CD4-positive, alpha-beta T cell treated with Interleukin-2 at 100 ng/mL for 4 hours (primary cell): Measurements from ENCODE around the gene PCDHGA7.
"Not testable (repeated sequence)": the region's sequence is repeated elsewhere in the genome, so short reads cannot be mapped to it uniquely, and the experiment has no call there.

Source experiments
- DNase-seq: peaks from one replicate; pipeline ENCODE4 v3.0.0-alpha.2; 2020; ENCODE audit warnings: low spot score

Gene PCDHGA7

DNA sequence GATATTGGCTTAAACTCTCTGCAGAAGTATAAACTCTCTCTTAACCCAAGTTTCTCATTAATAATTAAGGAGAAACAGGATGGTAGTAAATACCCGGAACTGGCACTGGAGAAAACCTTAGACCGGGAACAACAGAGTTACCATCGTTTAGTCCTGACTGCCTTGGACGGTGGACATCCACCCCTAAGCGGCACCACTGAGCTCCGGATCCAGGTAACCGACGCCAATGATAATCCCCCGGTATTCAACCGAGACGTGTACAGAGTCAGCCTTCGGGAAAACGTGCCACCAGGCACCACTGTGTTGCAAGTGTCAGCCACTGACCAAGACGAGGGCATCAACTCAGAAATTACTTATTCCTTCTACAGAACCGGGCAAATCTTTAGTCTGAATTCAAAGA, 16.1 kb downstream of the PCDHGA7 start:
- no peak for DNase-seq

DNA sequence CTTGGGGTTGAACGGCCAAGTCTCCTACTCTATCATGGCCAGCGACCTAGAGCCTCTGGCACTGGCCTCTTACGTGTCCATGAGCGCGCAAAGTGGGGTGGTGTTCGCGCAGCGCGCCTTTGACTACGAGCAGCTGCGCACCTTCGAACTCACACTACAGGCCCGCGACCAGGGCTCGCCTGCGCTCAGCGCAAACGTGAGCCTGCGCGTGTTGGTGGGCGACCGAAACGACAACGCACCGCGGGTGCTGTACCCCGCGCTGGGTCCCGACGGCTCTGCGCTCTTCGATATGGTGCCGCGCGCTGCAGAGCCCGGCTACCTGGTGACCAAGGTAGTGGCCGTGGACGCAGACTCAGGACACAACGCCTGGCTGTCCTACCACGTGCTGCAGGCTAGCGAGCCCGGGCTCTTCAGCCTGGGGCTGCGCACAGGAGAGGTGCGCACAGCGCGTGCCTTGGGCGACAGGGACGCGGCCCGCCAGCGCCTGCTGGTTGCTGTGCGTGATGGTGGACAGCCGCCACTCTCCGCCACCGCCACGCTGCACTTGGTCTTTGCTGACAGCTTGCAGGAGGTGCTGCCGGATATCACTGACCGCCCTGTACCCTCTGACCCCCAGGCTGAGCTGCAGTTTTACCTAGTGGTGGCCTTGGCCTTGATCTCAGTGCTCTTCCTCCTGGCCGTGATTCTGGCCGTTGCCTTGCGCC, 17.2 kb downstream of the PCDHGA7 start:
- no peak for DNase-seq

- DNase-seq: no peak
Measured at GRCh38 chr5:141402553-141403243, 20.2 kb downstream of the PCDHGA7 start, which contains the start of gene PCDHGA9. PCDHGA9 (plus strand) TSS chr5:141402778; CDS start chr5:141402953, 175 bp downstream.

DNA sequence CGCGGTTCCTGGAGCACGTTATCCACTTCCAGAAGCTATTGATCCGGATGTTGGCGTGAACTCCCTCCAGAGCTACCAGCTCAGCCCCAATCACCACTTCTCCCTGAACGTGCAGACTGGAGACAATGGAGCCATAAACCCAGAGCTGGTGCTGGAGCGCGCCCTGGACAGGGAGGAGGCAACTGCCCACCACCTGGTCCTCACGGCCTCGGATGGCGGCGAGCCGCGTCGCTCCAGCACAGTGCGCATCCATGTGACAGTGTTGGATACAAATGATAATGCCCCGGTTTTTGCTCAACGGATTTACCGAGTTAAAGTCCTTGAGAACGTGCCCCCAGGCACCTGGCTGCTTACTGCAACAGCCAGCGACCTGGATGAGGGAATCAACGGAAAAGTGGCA, 20.8 kb downstream of the PCDHGA7 start:
- DNase-seq: no peak

- peak; percentile 34 for DNase-seq
Measured at GRCh38 chr5:141407790-141408505, 25.4 kb downstream of the PCDHGA7 start, which contains the start of gene PCDHGB6. PCDHGB6 (plus strand) TSS chr5:141408021; CDS start chr5:141408203, 182 bp downstream.

DNA sequence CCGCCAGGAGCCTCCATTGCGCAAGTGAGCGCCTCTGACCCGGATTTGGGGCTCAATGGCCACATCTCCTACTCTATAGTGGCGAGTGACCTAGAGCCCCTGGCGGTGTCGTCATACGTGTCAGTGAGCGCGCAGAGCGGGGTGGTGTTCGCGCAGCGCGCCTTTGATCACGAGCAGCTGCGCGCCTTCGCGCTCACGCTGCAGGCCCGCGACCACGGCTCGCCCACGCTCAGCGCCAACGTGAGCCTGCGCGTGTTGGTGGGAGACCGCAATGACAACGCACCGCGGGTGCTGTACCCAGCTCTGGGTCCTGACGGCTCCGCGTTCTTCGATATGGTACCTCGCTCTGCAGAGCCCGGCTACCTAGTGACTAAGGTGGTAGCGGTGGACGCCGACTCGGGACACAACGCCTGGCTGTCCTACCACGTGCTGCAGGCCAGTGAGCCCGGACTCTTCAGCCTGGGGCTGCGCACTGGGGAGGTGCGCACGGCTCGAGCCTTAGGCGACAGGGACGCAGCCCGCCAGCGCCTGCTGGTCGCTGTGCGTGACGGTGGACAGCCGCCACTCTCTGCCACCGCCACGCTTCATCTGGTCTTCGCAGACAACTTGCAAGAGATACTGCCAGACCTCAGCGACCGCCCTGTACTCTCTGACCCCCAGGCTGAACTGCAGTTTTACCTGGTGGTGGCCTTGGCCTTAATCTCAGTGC, 27.2 kb downstream of the PCDHGA7 start:
- DNase-seq: no peak

GRCh38 chr5:141411575-141411974, 29.0 kb downstream of the PCDHGA7 start:
- DNase-seq: peak; percentile 24

DNA sequence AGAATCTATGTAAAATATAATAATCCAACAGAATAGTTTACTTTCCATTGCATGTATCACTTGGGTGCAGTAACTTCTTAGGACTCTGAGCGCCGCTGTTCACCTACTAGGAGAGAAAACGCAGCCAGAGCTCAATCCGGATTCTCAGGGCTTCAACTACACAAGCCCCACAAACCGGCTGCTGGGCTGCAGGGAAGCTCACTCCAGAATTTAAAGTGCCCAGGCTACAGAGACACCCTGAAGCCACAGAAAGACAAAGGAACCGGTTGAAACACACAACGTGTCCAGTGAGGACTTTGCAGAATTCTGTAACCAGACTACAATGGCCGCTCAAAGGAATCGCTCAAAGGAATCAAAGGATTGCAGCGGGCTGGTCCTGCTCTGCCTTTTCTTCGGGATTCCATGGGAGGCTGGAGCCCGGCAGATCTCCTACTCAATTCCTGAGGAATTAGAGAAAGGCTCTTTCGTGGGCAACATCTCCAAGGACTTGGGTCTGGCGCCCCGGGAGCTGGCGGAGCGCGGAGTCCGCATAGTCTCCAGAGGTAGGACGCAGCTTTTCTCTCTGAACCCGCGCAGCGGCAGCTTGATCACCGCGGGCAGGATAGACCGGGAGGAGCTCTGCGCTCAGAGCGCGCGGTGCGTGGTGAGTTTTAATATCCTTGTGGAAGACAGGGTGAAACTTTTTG, 30.5 kb downstream of the PCDHGA7 start, which contains the start of gene PCDHGA10:
Gene PCDHGA10 (plus strand): TSS at position 134 of the 686 bp plus-strand sequence. CDS start 189 bp downstream, at position 323.
- peak; percentile 59 for DNase-seq

DNA sequence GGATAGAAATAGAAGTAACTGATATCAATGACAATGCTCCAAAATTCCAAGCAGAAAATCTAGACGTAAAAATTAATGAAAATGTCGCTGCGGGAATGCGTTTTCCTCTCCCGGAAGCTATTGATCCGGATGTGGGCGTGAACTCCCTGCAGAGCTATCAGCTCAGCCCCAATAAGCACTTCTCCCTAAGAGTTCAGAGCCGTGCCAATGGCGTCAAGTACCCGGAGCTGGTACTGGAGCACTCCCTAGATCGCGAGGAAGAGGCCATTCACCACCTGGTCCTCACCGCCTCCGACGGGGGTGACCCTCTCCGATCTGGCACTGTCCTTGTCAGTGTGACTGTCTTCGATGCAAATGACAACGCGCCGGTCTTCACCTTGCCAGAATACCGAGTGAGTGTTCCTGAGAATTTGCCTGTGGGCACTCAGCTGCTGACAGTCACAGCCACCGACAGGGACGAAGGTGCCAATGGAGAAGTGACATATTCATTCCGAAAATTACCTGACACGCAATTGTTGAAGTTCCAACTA, 31.1 kb downstream of the PCDHGA7 start:
- DNase-seq: no peak

GRCh38 chr5:141414548-141415274, 32.2 kb downstream of the PCDHGA7 start:
- DNase-seq: not testable (repeated sequence)

GRCh38 chr5:141415275-141415618, 32.7 kb downstream of the PCDHGA7 start:
- not testable (repeated sequence) for DNase-seq

- DNase-seq: peak; percentile 33
Measured at GRCh38 chr5:141417494-141418172, 35.1 kb downstream of the PCDHGA7 start, which contains the start of gene PCDHGB7. PCDHGB7 (plus strand) TSS chr5:141417677; CDS start chr5:141417860, 183 bp downstream.

- DNase-seq: no peak
Measured at GRCh38 chr5:141419074-141419880, 36.7 kb downstream of the PCDHGA7 start.

DNA sequence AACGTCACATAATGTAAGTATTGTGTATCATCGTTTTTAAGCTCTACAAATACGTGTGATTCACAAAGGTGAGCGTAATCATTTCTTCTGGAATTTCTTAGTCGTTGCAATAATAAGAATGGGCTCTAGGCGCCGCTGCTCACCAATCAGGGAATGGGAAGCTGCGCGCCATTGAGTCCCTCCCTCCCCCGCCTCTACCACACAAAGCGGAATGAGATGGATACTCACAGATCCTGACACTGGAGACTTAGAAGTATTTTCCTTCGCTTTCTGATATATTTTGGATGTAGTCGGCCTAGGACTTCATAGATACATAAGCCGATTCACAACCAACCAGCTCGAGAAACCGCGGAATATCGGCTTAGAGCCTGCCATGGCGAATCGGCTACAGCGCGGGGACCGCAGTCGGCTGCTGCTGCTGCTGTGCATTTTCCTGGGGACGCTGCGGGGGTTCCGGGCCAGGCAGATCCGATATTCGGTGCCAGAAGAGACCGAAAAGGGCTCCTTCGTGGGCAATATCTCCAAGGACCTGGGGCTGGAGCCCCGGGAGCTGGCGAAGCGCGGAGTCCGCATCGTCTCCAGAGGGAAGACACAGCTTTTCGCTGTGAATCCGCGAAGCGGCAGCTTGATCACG, 38.4 kb downstream of the PCDHGA7 start, which contains the start of gene PCDHGA11:
Gene PCDHGA11 (plus strand): TSS at position 197 of the 634 bp plus-strand sequence. CDS start 177 bp downstream, at position 374.
- peak; percentile 44 for DNase-seq

DNA sequence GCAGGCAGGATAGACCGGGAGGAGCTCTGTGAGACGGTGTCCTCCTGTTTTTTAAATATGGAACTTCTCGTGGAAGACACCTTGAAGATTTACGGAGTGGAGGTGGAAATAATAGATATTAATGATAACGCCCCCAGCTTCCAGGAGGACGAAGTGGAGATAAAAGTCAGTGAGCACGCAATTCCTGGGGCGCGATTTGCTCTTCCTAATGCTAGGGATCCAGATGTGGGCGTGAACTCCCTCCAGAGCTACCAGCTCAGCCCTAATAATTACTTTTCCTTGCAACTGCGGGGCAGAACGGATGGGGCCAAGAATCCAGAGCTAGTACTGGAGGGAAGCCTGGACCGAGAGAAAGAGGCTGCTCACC, 38.9 kb downstream of the PCDHGA7 start:
- no peak for DNase-seq

- no peak for DNase-seq
Measured at GRCh38 chr5:141422742-141423291, 40.3 kb downstream of the PCDHGA7 start.

GRCh38 chr5:141427783-141428426, 45.4 kb downstream of the PCDHGA7 start:
- no peak for DNase-seq
